UCSD-AML1 (cell line): ENCODE results near the gene SAT2.
A peak's percentile ranks its signal among the peaks of the same experiment; 100 is the strongest.

Source experiments
- DNase-seq: peaks from one replicate; lab custom pipeline; 2025; ENCODE audit not compliant: unreplicated experiment; lab: John Stamatoyannopoulos, UW

Gene SAT2

DNA sequence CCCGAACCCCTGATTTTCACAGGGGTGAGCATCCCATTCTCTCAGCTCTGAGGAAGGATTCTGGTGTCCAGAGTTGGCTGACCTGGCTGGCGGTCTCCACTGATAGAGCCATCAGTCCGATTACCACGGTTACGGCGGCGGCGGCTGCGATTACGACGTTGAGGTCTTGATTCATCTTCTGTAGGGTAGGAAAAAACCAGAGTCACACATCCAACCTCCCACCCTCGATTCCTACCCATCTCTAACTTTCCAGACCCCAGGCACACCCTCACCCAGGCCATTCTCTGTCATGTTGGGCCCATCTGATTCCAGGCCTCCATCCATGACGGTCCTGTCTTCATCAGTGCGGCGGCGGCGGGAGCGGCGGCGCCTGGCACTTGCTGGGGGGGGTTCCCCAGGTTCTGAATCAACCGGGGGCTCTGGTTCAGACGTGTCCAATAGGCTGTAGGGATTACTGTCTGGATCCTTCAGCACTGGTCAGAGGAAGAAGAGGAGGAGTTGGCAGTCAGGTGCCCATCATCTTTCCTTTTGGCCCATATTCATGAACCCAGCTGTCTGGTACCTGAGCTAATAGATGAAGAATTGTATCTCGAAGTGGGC lies 35.1 kb downstream of the SAT2 start:
- no peak for DNase-seq

DNA sequence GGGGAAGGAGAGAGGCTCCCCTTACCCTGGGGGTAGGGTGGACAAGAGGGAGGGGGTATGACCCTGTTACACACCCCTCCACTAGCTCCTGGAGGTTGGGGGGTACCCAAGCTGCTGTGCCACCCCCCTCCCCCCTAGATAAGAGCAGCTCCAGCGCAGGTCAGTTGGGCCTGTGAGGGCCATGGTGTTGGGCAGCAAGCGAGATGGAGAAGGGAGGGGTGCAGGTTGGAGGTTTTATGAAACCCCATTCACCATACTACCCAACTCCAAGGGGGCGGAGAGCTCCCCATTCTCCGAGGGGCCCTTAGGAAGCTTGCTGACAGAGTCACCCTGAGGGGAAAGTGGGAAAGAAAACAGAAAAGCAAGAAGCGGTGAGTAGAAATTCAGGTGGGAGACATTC lies 36.0 kb downstream of the SAT2 start:
- no peak for DNase-seq

DNA sequence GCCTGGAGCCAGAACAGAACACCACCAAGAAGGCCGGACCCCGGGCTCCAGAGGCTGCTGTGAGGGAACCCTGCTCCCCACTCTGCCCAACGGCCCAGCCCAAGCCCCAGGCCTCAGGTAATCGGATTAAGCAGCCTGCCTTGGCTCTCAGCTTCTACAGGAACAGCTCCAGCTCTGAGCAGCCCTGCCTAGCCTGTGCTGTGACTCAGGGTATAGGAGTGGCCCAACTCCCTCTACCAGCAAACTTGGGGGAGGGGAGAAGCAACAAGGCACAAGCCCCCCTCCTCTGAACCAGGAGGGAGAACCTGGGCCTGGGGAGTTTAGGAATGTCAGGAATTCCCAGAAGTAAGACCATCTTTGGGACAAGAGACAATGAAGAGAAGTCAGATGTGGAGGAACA lies 36.9 kb downstream of the SAT2 start:
- DNase-seq, result no peak

DNA sequence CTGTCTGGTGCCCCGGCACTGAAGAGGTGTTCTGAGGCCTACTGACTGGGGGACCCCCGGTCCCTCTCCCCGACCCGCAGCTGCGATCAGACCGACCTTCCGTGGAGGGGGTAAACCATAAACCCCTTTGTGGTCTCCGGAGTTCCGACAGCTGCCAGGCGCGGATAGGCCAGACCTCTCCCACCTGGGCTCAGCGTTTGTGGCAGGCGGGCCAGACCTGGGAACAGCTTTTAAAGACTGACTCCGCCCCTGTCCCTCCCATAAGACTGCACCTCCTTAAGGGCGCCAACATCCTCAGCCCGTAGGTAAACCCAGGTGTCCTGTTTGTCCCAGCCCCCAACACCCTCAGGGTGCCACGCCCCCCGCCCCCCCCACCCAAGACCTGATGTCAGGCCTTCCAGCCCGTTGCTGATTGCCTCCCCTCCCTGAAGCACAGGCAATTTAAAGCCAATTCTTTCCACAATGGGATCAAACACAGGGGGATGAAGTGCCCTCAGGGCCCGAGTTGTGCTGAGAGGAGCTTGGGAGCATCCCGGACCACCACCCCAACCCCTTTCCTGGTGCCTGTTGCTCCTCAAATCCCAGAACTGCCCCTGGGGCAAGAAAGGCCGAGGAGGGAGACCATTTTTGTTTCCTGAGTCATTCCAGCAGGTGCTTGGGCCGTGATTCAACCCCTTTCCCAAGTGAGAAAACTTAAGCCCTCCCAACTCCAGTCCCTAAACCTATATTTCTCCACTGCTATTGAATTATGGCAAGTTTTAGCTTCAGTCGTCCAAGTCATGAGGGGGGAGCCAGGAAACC lies 37.5 kb downstream of the SAT2 start, which contains the start of gene SOX15:
SOX15 (minus strand) TSS at position 204 of the 801 bp plus-strand sequence. CDS start 418 bp downstream, outside the sequence.
- DNase-seq, result no peak

DNA sequence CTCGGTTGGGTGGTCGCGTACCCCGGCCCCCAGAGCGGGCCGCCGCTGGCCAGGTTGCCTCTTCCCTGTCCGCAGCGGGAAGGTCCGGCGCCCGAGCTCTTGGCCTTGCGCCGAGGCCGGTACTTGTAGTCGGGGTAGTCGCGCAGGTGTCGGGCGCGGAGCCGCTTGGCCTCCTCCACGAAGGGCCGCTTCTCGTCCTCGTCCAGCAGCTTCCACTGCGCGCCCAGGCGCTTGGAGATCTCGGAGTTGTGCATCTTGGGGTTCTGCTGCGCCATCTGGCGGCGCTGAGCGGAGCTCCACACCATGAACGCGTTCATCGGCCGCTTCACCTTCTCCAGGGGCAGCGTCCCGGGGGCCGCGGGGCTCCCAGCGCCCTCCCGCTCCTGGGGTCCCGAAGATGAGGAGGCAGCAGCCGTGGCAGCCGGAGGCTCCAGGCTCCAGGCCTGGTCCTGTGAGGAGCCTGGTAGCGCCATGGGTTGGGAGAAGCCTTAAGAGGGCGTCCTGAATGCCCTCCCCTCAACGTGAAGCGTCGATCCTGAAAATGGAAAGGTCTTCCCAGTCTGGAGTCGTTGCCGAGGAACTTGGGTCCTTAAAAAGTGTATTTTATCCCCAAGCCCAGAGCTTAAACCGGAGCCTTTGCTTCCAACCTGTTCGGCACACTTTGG lies 38.3 kb downstream of the SAT2 start:
- DNase-seq, result no peak

DNA sequence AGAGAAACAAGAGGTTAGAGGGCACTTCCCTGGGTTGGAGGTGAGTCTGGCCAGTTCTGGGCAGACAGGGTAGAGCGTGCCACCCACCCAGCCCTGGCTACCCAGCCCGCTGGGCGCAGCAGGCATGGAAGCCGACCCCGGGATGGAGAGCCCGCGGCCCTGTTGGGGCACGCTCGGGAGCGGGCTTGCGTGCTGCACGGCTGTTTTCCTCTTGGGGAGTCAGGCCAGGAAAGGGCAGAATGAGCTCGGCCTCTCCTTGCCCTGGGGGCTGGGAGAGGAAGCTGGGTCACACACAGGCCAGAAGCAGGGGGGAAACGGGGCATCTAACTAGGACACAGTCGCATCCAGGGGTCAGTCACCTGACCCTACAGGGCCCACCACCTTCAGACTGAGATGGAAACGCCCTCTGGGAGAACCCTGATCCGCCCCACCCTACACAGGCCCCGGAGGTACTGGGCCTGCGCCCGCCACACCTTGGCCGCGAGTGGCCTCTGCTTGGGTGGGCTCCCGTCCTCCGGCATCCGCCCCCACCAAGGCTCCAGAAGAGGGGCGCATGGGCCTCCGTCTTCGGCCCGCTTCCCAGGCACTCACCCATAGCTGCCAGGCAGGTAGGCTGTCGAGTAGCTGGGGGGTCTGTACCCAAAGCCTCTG lies 38.9 kb downstream of the SAT2 start:
- DNase-seq, result no peak

DNA sequence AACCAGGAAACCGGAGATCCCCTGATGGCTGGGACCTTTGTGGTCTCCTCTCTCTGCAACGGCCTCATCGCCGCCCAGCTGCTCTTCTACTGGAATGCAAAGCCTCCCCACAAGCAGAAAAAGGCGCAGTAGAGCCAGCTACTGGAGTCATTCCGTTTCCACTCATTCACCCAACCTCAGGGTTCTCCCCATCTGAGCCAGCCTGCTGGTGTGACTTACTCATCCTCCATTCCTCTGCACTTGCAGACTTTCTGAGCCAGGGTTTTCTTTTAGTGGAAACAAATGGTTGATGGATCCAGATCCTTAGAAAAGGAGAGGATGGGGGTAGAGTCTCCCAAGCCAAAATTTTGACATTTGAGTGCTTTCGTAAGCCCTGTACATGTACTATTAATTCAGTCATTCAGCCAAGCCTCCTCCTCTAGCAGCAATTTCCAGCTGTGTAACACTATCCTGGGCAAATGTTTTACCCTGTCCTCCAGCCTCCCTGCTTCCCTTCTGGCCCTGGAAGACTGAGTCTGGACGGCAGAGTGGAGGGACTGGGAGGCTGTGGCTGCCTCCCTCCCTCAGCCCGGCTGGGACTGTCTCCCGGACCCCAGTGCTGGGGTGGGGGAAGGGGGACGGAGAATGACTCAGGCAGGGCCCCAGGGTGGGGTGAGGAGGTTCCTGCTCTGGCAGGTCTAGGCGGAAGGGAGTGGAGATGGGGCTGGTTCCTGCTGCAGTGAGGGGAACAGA lies 40.0 kb downstream of the SAT2 start:
- DNase-seq, result no peak

DNA sequence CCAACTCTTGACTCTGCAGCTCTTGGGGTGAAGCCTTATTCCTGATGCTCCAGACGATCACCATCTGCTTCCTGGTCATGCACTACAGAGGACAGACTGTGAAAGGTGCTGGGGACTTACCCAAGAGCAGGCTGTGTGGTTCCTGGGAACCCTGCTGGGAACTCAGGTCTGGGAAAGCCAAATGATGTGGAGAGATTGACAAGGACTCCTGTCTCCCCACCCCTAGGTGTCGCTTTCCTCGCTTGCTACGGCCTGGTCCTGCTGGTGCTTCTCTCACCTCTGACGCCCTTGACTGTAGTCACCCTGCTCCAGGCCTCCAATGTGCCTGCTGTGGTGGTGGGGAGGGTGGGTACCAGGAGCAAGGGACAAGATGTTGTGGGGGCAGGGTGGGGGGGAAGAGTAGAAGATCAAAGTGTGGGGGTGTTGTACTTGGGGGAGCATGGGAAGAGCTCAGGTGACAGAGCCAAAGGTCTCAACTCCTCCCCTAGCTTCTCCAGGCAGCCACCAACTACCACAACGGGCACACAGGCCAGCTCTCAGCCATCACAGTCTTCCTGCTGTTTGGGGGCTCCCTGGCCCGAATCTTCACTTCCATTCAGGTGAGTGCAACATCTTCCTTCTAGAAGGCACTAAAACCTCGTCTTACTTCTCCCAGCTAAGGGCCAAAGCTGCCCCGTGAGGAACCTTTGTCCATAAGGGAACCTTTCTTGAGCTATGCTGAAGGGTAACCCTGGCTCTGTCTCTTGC lies 40.8 kb downstream of the SAT2 start:
- DNase-seq, result no peak

DNA sequence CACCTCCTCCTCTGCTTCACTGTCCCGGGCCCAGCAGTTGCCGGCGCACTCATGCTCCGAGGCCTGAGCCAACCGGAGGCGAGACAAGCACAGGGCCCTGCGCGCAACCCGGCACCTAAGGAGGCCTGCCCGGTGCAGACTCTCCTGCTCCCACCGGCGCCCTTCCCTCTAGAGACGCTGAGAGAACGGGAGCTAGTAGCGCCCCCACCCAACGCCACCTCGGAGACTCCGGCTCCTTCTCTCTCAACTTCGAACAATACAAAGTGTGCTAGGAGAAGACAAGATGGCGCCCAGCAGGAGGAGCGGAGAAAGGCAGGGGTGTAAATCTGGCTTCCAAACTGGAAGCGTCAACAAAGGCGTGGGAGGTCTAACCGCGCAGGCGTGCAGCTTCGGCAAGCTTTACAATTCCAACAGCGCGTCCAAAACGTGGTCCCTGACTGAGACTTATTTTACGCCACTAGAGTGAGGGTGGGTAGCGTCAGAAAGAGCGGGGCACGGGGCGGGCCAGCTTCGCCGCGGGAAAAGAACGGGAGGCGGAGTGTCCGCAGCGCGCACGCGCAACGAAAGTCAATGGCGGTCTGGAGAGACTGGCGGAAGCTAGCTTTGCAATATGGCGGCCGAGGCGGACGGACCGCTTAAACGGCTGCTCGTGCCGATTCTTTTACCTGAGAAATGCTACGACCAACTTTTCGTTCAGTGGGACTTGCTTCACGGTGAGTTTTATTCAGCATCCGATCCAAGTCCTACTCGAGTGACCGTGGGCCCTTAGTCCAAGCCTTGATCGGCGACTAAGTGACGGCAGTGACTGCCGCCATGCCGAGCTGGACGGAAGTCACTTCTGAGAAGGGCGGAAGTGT lies 44.1 kb downstream of the SAT2 start, which contains the start of gene MPDU1:
MPDU1 (plus strand) TSS at position 600 of the 857 bp plus-strand sequence; CDS start at position 611, 11 bp downstream.
- peak; percentile 94 for DNase-seq

DNA sequence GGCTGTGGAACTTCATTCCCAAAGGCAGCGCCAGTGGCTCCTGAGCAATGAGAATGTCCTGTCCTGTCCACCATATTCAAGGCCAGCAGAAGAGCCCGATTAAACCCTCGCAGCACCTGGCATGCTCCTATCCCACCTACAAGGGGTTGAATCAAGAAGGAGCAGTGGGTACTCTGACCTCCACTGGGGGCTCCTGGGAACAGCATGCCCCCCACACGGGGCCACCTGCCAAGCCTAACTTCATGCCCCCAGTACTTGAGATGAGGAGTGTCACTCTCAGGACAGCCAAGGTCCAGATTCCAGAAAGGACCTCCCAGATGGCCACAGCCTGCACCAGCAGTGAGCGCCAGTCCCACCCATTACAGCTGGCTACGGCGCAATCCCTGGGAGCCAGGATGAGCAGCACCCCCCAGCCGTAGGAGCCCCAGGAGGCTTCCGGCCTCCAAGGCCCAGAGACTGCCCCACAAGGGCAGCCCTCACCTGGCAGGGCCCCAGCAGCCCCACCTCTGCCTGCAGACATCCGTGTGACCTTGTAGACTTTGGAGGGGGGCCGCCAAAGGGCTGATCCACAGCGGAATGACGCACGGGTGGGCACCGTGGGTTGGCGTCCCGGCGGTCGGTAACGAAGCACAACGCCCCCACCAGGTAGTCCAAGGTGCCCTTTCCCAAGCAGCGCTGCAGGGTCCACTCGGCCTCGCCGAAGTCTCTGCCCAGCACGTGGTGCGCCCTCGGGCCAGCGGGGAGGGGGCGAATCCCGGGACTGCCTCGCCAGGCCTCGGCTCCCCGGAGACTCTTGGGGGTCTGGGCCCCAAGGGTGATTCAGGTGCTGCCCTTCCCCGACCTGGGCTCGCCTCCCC lies 45.0 kb downstream of the SAT2 start:
- no peak for DNase-seq

DNA sequence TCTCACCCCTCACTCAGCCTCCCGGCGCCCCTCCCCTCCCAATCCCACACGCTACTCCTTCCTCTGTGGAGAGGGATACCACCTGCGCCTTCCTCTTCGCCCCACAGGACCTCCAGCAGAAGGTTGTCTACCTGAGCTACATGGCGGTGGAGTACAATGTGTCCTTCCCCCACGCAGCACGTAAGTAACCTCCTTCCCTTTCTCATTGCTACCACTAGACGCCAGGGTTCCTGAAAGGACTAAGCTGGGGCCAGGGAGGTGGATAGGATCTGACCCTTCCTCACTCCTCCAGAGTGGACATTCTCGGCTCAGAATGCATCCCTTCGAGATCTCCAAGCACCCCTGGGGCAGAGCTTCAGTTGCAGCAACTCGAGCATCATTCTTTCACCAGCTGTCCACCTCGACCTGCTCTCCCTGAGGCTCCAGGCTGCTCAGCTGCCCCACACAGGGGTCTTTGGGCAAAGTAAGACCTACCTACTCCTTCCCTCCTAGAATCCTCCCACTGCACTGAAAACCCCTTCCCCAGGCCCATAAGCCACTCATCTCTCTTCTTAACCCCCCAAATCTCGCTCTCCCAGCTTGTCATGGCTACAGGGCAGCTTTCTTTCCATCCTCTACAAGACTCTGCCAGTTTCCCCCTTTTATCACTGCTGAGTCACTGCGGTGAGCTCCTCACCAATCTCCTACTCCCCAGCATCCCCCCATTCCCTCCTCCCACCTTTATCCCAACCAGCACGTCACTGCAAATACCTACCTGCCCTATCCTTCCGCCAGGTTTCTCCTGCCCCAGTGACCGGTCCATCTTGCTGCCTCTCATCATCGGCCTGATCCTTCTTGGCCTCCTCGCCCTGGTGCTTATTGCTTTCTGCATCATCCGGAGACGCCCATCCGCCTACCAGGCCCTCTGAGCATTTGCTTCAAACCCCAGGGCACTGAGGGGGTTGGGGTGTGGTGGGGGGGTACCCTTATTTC lies 46.7 kb downstream of the SAT2 start:
- DNase-seq, result no peak

DNA sequence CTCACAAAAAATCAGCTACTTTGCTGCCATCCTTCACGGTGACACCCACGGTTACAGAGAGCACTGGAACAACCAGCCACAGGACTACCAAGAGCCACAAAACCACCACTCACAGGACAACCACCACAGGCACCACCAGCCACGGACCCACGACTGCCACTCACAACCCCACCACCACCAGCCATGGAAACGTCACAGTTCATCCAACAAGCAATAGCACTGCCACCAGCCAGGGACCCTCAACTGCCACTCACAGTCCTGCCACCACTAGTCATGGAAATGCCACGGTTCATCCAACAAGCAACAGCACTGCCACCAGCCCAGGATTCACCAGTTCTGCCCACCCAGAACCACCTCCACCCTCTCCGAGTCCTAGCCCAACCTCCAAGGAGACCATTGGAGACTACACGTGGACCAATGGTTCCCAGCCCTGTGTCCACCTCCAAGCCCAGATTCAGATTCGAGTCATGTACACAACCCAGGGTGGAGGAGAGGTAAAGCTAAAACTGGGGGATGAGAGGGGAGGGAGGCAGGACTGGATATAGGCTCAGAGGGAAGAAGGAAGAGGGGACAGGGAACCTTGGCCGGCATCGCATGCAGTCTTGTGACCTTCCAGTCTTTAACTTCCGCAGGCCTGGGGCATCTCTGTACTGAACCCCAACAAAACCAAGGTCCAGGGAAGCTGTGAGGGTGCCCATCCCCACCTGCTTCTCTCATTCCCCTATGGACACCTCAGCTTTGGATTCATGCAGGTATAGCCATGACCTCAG lies 47.6 kb downstream of the SAT2 start:
- no peak for DNase-seq

DNA sequence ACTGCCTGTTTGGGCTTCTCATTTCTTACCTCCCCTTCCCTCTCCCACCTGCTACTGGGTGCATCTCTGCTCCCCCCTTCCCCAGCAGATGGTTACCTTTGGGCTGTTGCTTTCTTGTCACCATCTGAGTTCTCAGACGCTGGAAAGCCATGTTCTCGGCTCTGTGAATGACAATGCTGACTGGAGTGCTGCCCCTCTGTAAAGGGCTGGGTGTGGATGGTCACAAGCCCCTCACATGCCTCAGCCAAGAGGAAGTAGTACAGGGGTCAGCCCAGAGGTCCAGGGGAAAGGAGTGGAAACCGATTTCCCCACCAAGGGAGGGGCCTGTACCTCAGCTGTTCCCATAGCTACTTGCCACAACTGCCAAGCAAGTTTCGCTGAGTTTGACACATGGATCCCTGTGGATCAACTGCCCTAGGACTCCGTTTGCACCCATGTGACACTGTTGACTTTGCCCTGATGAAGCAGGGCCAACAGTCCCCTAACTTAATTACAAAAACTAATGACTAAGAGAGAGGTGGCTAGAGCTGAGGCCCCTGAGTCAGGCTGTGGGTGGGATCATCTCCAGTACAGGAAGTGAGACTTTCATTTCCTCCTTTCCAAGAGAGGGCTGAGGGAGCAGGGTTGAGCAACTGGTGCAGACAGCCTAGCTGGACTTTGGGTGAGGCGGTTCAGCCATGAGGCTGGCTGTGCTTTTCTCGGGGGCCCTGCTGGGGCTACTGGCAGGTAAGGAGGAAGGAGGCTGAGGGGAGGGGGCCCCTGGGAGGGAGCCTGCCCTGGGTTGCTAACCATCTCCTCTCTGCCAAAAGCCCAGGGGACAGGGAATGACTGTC lies 48.4 kb downstream of the SAT2 start, which contains the start of gene CD68:
CD68 (plus strand) TSS at position 638 of the 833 bp plus-strand sequence; CDS start at position 678, 40 bp downstream.
- peak; percentile 77 for DNase-seq

DNA sequence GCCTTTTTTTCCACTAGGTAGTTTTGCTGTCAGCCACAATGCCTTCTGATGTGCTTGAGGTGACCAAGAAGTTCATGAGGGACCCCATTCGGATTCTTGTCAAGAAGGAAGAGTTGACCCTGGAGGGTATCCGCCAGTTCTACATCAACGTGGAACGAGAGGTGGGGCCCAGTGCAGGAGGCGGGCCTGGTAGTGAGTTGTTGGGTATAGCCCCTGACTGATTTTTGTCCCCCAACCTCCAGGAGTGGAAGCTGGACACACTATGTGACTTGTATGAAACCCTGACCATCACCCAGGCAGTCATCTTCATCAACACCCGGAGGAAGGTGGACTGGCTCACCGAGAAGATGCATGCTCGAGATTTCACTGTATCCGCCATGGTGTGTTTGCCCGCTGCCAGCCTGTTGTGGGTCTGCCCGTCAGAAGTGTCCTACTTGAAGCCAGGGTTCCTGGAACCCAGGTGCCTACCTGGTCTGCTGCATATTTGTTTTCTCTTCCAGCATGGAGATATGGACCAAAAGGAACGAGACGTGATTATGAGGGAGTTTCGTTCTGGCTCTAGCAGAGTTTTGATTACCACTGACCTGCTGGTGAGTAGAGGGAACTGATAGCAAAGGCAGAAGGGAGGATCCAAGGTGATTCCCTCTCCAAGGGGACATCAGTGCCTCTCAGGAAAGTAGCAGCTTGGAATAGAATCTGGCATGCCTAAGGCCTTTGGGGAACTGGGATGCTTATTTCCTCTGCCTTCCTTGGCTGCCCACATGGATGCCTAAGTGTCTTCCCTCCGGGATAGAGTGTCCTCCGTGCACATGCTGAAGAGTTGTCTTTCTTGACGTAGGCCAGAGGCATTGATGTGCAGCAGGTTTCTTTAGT lies 50.1 kb downstream of the SAT2 start:
- no peak for DNase-seq
